K562 (cell line): ENCODE measurements around the gene CCDC27. TPM values are rescaled to one million over a fixed set of nuclear protein-coding genes. Genes with fewer than 3 reads are reported as not detected.

Experiments used
- ARID3B ChIP-seq: fragments of 250-450 bp; sonication (Bioruptor Pico); IDR thresholded peaks from 2 replicates; pipeline ENCODE4 v1.4.0; 2020; ENCODE audit warnings: borderline replicate concordance
- FIP1L1 ChIP-seq: fragments of 200-400 bp; formaldehyde crosslinking; IDR thresholded peaks from 2 replicates; pipeline ENCODE4 v1.6.1; 2018; ENCODE audit warnings: mild to moderate bottlenecking, low read depth, low read length; ENCODE audit not compliant: poor library complexity, severe bottlenecking
- GABPB1 ChIP-seq: sonication (generic); formaldehyde crosslinking; IDR thresholded peaks from 2 replicates; pipeline ENCODE4 v1.8.0; 2022; ENCODE audit warnings: mild to moderate bottlenecking, missing genetic modification reagents
- IRF1 ChIP-seq: sonication (generic); formaldehyde crosslinking; IDR thresholded peaks from 2 replicates; pipeline ENCODE4 v1.8.0; 2022; ENCODE audit warnings: missing genetic modification reagents, mild to moderate bottlenecking, borderline replicate concordance
- KLF1 ChIP-seq: fragments of 450-650 bp; IDR thresholded peaks from 2 replicates; pipeline ENCODE4 v1.6.1; 2016; ENCODE audit warnings: missing genetic modification characterization, missing compliant biosample characterization
- KLF6 ChIP-seq: fragments of 250-450 bp; sonication (Bioruptor Pico); IDR thresholded peaks from 2 replicates; pipeline ENCODE4 v1.4.0; 2020; ENCODE audit warnings: mild to moderate bottlenecking, moderate library complexity, borderline replicate concordance
- MCM5 ChIP-seq: fragments of 450-650 bp; IDR thresholded peaks from 2 replicates; pipeline ENCODE4 v1.6.1; 2016; ENCODE audit warnings: low read depth
- MYC ChIP-seq, 2 experiments: fragments of 250-450 bp in 1 of 2; sonication (Bioruptor Pico) in 1 of 2; IDR thresholded peaks; 2 replicates each; pipeline versions ENCODE4 v1.5.1 to v1.6.1; 2012 to 2021; ENCODE audit warnings: low read depth in 2 of 2, borderline replicate concordance in 1 of 2, improper control_type of control experiment in 1 of 2, low read length in 1 of 2, mild to moderate bottlenecking in 1 of 2, moderate library complexity in 1 of 2
- NCOA6 ChIP-seq: fragments of 450-650 bp; IDR thresholded peaks from 2 replicates; pipeline ENCODE4 v1.6.1; 2017; ENCODE audit warnings: mild to moderate bottlenecking
- NFATC3 ChIP-seq: fragments of 450-650 bp; IDR thresholded peaks from 2 replicates; pipeline ENCODE4 v1.6.1; 2017; ENCODE audit warnings: mild to moderate bottlenecking
- NR2F6 ChIP-seq: fragments of 450-650 bp; formaldehyde crosslinking; IDR thresholded peaks from 2 replicates; pipeline ENCODE4 v1.4.0; 2020; ENCODE audit warnings: mild to moderate bottlenecking
- PHF20 ChIP-seq: fragments of 450-650 bp; IDR thresholded peaks from 2 replicates; pipeline ENCODE4 v1.6.1; 2018; ENCODE audit not compliant: partially characterized antibody
- POLR2AphosphoS2 ChIP-seq: IDR thresholded peaks from 2 replicates; pipeline ENCODE4 v1.6.1; 2012; ENCODE audit warnings: low read length, improper control_type of control experiment
- RNF219 ChIP-seq: fragments of 250-450 bp; sonication (Bioruptor Pico); IDR thresholded peaks from 2 replicates; pipeline ENCODE4 v1.5.0; 2022; ENCODE audit warnings: mild to moderate bottlenecking
- SMARCE1 ChIP-seq: fragments of 450-650 bp; IDR thresholded peaks from 2 replicates; pipeline ENCODE4 v1.7.1; 2016; ENCODE audit warnings: mild to moderate bottlenecking
- SOX6 ChIP-seq: fragments of 450-650 bp; IDR thresholded peaks from 2 replicates; pipeline ENCODE4 v1.6.1; 2014; ENCODE audit warnings: mild to moderate bottlenecking
- YBX1 ChIP-seq: fragments of 450-650 bp; IDR thresholded peaks from 2 replicates; pipeline ENCODE4 v1.7.1; 2016; ENCODE audit warnings: mild to moderate bottlenecking
- ZNF143 ChIP-seq: sonication (generic); formaldehyde crosslinking; IDR thresholded peaks from 2 replicates; pipeline ENCODE4 v1.9.0; 2022; ENCODE audit warnings: mild to moderate bottlenecking, missing genetic modification reagents
- ZNF507 ChIP-seq: conservative IDR thresholded peaks from 2 replicates; pipeline ENCODE4 v1.6.1; 2017; ENCODE audit warnings: missing genetic modification characterization, missing compliant biosample characterization
- ZNF644 ChIP-seq: fragments of 200-800 bp; sonication (Bioruptor generic); IDR thresholded peaks from 2 replicates; pipeline ENCODE4 v1.6.1; 2016; ENCODE audit warnings: low read depth, missing genetic modification characterization, missing compliant biosample characterization
- ZSCAN32 ChIP-seq: fragments of 450-650 bp; formaldehyde crosslinking; IDR thresholded peaks from 2 replicates; pipeline ENCODE4 v1.4.0; 2020; ENCODE audit warnings: mild to moderate bottlenecking, moderate library complexity
- polyA plus RNA-seq, 8 experiments: library from polyadenylated mRNA; depleted of rRNA in 4 of 8; stranded (reverse) in 5 of 8; unstranded in 3 of 8; fragments of >200 nt; fragmentation: Nextera tagmentation in 2 of 8; fragmentation: Illumina TruSeq in 1 of 8; extraction: Ambion mirVana in 2 of 8; extraction: Trizol in 1 of 8; gene quantifications; 2 replicates each; pipeline versions ENCODE4 v1.2.1 to v1.2.3, GENCODE V29; 2011 to 2014; ENCODE audit warnings: inconsistent platforms in 1 of 8, missing spikeins in 1 of 8
- total RNA-seq, 7 experiments: library from RNA; depleted of rRNA in 6 of 7; stranded (reverse); fragments of >200 nt in 6 of 7; fragmentation: Illumina TruSeq in 2 of 7; extraction: Trizol in 2 of 7; gene quantifications; 2 replicates each; pipeline versions ENCODE4 v1.2.1 to v1.2.3, GENCODE V29; 2011 to 2021; ENCODE audit warnings: low replicate concordance in 1 of 7
- TF ChIP-seq, protein P1 (sequence below): sonication (generic); formaldehyde crosslinking; IDR thresholded peaks from 2 replicates; pipeline ENCODE4 v1.8.1; 2023; ENCODE audit warnings: mild to moderate bottlenecking, missing genetic modification reagents
- TF ChIP-seq, protein P2 (sequence below): fragments of 450-650 bp; formaldehyde crosslinking; IDR thresholded peaks from 2 replicates; pipeline ENCODE4 v1.4.0; 2022; ENCODE audit warnings: missing genetic modification characterization

Gene CCDC27
- total and polyA plus RNA-seq, 9 of the 15 experiments (the other 6 are each of a cell fraction or from before 2014, with no cell fraction given), result 0.01 to 0.04 TPM; not detected in 7

DNA sequence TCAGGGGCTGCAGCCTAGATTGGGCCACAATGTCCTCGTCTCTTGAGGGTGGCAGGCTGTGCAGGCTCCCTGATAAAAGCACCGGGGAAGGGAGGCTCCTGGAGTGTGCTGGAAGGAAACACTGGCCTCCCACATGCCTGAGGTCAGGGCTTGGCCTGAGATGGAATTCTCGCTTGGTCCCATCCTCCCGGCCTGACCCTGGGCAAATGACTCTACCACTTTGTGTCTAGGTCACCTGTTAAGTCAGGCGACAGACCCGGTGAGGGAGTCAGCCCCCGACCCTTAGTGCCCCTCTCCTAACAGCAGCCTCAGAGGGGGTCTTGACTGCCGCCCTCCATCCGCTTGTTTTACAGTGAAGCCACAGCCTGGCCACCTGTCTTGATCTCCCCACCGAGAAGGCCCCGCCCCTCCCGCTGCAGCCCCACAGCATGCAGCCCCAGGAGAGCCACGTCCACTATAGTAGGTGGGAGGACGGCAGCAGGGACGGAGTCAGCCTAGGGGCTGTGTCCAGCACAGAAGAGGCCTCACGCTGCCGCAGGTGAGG lies 22.8 kb downstream of the CCDC27 start (continued):
- TF ChIP-seq NFATC3 (no peak), RNF219 (CRISPR knock-in tag) (peak; percentile 44; the same call in 1 of the 2 replicates), MYC (IDR thresholded peaks at IDR 0.05; ENCODE audit: low read depth, low read length) (peak; percentile 69; the same call in 1 of the 2 replicates), MYC (CRISPR knock-in tag; IDR thresholded peaks at IDR 0.05; ENCODE audit: borderline replicate concordance, low read depth) (no peak; the same call in 1 of the 2 replicates), NR2F6 (CRISPR knock-in tag) (no peak), YBX1 (no peak), FIP1L1 (no peak), ARID3B (CRISPR knock-in tag) (no peak), POLR2AphosphoS2 (no peak; the same call in 1 of the 2 replicates), PHF20 (no peak), KLF6 (CRISPR knock-in tag) (no peak), KLF1 (tag) (no peak), ZNF644 (tag) (peak; percentile 63; the same call in 1 of the 2 replicates), SOX6 (peak; percentile 88), GABPB1 (CRISPR knock-in tag) (no peak), SMARCE1 (peak; percentile 86; the same call in 1 of the 2 replicates), MCM5 (no peak), ZNF507 (no peak), NCOA6 (no peak), IRF1 (CRISPR knock-in tag) (no peak; the same call in 1 of the 2 replicates), ZNF143 (no peak), ZSCAN32 (CRISPR knock-in tag) (no peak)
- TF ChIP-seq, protein P1, sequence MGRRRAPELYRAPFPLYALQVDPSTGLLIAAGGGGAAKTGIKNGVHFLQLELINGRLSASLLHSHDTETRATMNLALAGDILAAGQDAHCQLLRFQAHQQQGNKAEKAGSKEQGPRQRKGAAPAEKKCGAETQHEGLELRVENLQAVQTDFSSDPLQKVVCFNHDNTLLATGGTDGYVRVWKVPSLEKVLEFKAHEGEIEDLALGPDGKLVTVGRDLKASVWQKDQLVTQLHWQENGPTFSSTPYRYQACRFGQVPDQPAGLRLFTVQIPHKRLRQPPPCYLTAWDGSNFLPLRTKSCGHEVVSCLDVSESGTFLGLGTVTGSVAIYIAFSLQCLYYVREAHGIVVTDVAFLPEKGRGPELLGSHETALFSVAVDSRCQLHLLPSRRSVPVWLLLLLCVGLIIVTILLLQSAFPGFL (CRISPR knock-in tag), result no peak
- TF ChIP-seq, protein P2, sequence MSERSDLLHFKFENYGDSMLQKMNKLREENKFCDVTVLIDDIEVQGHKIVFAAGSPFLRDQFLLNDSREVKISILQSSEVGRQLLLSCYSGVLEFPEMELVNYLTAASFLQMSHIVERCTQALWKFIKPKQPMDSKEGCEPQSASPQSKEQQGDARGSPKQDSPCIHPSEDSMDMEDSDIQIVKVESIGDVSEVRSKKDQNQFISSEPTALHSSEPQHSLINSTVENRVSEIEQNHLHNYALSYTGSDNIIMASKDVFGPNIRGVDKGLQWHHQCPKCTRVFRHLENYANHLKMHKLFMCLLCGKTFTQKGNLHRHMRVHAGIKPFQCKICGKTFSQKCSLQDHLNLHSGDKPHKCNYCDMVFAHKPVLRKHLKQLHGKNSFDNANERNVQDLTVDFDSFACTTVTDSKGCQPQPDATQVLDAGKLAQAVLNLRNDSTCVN (CRISPR knock-in tag), result no peak
